HEK293T (cell line): Measurements from ENCODE around the gene CDCA3.

ENCODE experiments used
- ARNT ChIP-seq: fragments of 450-650 bp; IDR thresholded peaks from 2 replicates; pipeline ENCODE4 v1.6.1; 2017; ENCODE audit warnings: mild to moderate bottlenecking
- BHLHE40 ChIP-seq: fragments of 450-650 bp; IDR thresholded peaks from 2 replicates; pipeline ENCODE4 v1.6.1; 2016; ENCODE audit warnings: mild to moderate bottlenecking, moderate library complexity, borderline replicate concordance
- FOXK2 ChIP-seq: fragments of 450-650 bp; IDR thresholded peaks from 2 replicates; pipeline ENCODE4 v1.6.1; 2016; ENCODE audit warnings: mild to moderate bottlenecking
- HDGF ChIP-seq: fragments of 450-650 bp; IDR thresholded peaks from 2 replicates; pipeline ENCODE4 v1.6.1; 2017; ENCODE audit warnings: antibody characterized with exemption, borderline replicate concordance
- L3MBTL2 ChIP-seq: fragments of 450-650 bp; conservative IDR thresholded peaks from 2 replicates; pipeline ENCODE4 v1.6.1; 2016; ENCODE audit warnings: mild to moderate bottlenecking
- SP1 ChIP-seq: fragments of 450-650 bp; IDR thresholded peaks from 2 replicates; pipeline ENCODE4 v1.6.1; 2017
- SUZ12 ChIP-seq: fragments of 450-650 bp; IDR thresholded peaks from 2 replicates; pipeline ENCODE4 v1.6.1; 2016; ENCODE audit warnings: mild to moderate bottlenecking
- TARDBP ChIP-seq: fragments of 450-650 bp; IDR thresholded peaks from 2 replicates; pipeline ENCODE4 v1.6.1; 2016

DNA sequence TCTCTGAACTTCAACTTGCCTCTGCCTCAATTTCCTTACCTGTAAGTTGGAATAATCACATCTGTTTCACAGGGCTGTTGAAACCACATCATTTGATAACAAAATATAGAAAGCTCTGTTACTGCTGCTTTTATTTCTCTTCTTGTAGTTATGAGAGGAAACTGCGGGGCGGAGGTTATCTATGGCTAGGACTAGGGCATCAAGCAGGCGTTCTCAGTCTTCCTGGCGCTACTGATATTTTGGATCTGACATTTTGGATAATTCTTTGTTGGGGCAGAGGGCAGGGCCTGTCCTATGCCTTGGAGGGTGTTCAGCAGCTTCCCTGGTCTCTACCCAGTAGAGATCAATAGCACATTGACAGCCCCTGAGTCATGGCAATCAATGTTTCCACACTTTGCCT, 19.0 kb downstream of the CDCA3 start:
- TF ChIP-seq FOXK2, result no peak
- TF ChIP-seq HDGF, result no peak
- no peak for TF ChIP-seq BHLHE40
- no peak for TF ChIP-seq SUZ12
- no peak for TF ChIP-seq L3MBTL2
- no peak for TF ChIP-seq TARDBP
- no peak for TF ChIP-seq ARNT
- TF ChIP-seq SP1, result no peak
